ENCODE measurements around the gene TBX1. TPM values are rescaled to one million over a fixed set of nuclear protein-coding genes. Genes with fewer than 3 reads are reported as not detected.

Gene TBX1
- total RNA-seq, 1 donor from 2014 or later = 6.8 TPM

- Mint-ChIP-seq H3K4me1 (ENCODE audit: low read depth, unreplicated experiment) (no peaks in the 10 kb centered on the region), H3K27ac (ENCODE audit: unreplicated experiment) (no peak overlapping the region), H3K9me3 (ENCODE audit: unreplicated experiment) (peaks cover 22% of the 10 kb centered on the region), H3K4me3 (ENCODE audit: unreplicated experiment) (no peak overlapping the region), H3K36me3 (ENCODE audit: low read depth, unreplicated experiment) (peaks cover 34% of the 10 kb centered on the region), H3K27me3 (ENCODE audit: low read depth, unreplicated experiment) (no peaks in the 10 kb centered on the region)
- H3K9ac ChIP-seq (ENCODE audit: low read length) = no peak overlapping the region
- no peak overlapping the region for H3K27ac ChIP-seq (ENCODE audit: low read depth, low read length)
- no peak overlapping the region for H2AFZ ChIP-seq (ENCODE audit: low read depth, low read length)
- no peaks in the 10 kb centered on the region for H3K36me3 ChIP-seq (ENCODE audit: insufficient read depth, low read length)
- FAIRE-seq (no peak), DNase-seq (ENCODE audit: low read depth) (no peak)
- H4K20me1 ChIP-seq (ENCODE audit: insufficient read depth, low read length) = no peaks in the 10 kb centered on the region
- no peaks in the 10 kb centered on the region for H3K79me2 ChIP-seq (ENCODE audit: insufficient read depth, low read length)
- no peaks in the 10 kb centered on the region for H3K27me3 ChIP-seq (ENCODE audit: insufficient read depth, low read length)
- H3K9me3 ChIP-seq (ENCODE audit: insufficient read depth, low read depth, low read length) = peaks cover 3% of the 10 kb centered on the region
- H3K4me2 ChIP-seq (ENCODE audit: low read length) = no peak overlapping the region
- H3K4me3 ChIP-seq (ENCODE audit: insufficient read depth, low read depth, low read length) = no peak overlapping the region
- no peaks in the 10 kb centered on the region for H3K4me1 ChIP-seq (ENCODE audit: insufficient read depth, low read length)
- TF ChIP-seq, protein P1, sequence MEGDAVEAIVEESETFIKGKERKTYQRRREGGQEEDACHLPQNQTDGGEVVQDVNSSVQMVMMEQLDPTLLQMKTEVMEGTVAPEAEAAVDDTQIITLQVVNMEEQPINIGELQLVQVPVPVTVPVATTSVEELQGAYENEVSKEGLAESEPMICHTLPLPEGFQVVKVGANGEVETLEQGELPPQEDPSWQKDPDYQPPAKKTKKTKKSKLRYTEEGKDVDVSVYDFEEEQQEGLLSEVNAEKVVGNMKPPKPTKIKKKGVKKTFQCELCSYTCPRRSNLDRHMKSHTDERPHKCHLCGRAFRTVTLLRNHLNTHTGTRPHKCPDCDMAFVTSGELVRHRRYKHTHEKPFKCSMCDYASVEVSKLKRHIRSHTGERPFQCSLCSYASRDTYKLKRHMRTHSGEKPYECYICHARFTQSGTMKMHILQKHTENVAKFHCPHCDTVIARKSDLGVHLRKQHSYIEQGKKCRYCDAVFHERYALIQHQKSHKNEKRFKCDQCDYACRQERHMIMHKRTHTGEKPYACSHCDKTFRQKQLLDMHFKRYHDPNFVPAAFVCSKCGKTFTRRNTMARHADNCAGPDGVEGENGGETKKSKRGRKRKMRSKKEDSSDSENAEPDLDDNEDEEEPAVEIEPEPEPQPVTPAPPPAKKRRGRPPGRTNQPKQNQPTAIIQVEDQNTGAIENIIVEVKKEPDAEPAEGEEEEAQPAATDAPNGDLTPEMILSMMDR (IDR thresholded peaks at IDR 0.05; ENCODE audit: insufficient read depth, low read depth, low read length) = no peak
- TF ChIP-seq EZH2 (IDR thresholded peaks at IDR 0.05; ENCODE audit: insufficient read depth, low read length) = no peak
Measured at GRCh38 chr22:19789406-19789805, 28.8 kb downstream of the TBX1 start.

DNA sequence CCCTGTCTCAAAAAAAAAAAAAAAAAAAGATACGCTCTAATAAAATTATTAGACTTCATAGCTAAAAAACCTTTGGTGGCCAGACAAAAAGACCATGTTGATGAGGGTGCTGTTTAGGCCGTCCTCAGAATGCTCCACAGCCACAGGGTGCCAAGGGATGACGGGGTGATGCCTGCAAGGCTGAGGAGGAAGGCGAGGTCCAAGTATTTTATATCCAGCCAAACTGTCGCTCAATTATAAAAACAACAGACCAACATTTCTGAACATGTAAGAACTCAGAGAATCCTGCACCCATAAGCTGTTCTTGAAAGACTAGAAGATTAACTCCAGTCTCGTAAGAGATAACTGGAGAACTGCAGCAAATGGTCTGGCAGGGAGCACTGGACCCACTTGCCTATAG is 29.2 kb downstream of the TBX1 start:
- Histone ChIP-seq H3K27me3 (ENCODE audit: insufficient read depth, low read length) (no peaks in the 10 kb centered on the region), H3K36me3 (ENCODE audit: insufficient read depth, low read length) (no peaks in the 10 kb centered on the region), H3K27ac (ENCODE audit: low read depth, low read length) (no peak overlapping the region), H3K9ac (ENCODE audit: low read length) (no peak overlapping the region), H3K9me3 (ENCODE audit: insufficient read depth, low read depth, low read length) (peaks cover 3% of the 10 kb centered on the region), H2AFZ (ENCODE audit: low read depth, low read length) (no peak overlapping the region), H3K4me1 (ENCODE audit: insufficient read depth, low read length) (no peaks in the 10 kb centered on the region), H3K79me2 (ENCODE audit: insufficient read depth, low read length) (no peaks in the 10 kb centered on the region), H3K4me3 (ENCODE audit: insufficient read depth, low read depth, low read length) (no peak overlapping the region), H3K4me2 (ENCODE audit: low read length) (no peak overlapping the region), H4K20me1 (ENCODE audit: insufficient read depth, low read length) (no peaks in the 10 kb centered on the region)
- Mint-ChIP-seq H3K4me3 (ENCODE audit: unreplicated experiment) (no peak overlapping the region), H3K9me3 (ENCODE audit: unreplicated experiment) (peaks cover 22% of the 10 kb centered on the region), H3K27me3 (ENCODE audit: low read depth, unreplicated experiment) (no peaks in the 10 kb centered on the region), H3K4me1 (ENCODE audit: low read depth, unreplicated experiment) (no peaks in the 10 kb centered on the region), H3K36me3 (ENCODE audit: low read depth, unreplicated experiment) (peaks cover 34% of the 10 kb centered on the region), H3K27ac (ENCODE audit: unreplicated experiment) (no peak overlapping the region)
- FAIRE-seq = no peak
- DNase-seq (ENCODE audit: low read depth) = no peak
- TF ChIP-seq, protein P1 (IDR thresholded peaks at IDR 0.05; ENCODE audit: insufficient read depth, low read depth, low read length) = no peak
- no peak for TF ChIP-seq EZH2 (IDR thresholded peaks at IDR 0.05; ENCODE audit: insufficient read depth, low read length)

GRCh38 chr22:19791243-19791642 is 30.7 kb downstream of the TBX1 start:
- no peak overlapping the region for H3K27ac Mint-ChIP-seq (ENCODE audit: unreplicated experiment)
- Histone ChIP-seq H3K4me2 (ENCODE audit: low read length) (no peak overlapping the region), H3K4me1 (ENCODE audit: insufficient read depth, low read length) (no peaks in the 10 kb centered on the region), H4K20me1 (ENCODE audit: insufficient read depth, low read length) (no peaks in the 10 kb centered on the region), H3K36me3 (ENCODE audit: insufficient read depth, low read length) (no peaks in the 10 kb centered on the region), H3K27ac (ENCODE audit: low read depth, low read length) (no peak overlapping the region), H3K27me3 (ENCODE audit: insufficient read depth, low read length) (no peaks in the 10 kb centered on the region), H3K79me2 (ENCODE audit: insufficient read depth, low read length) (no peaks in the 10 kb centered on the region), H2AFZ (ENCODE audit: low read depth, low read length) (no peak overlapping the region), H3K4me3 (ENCODE audit: insufficient read depth, low read depth, low read length) (no peak overlapping the region), H3K9ac (ENCODE audit: low read length) (no peak overlapping the region), H3K9me3 (ENCODE audit: insufficient read depth, low read depth, low read length) (peaks cover 3% of the 10 kb centered on the region)
- FAIRE-seq = no peak
- no peak for DNase-seq (ENCODE audit: low read depth)
- H3K27me3 Mint-ChIP-seq (ENCODE audit: low read depth, unreplicated experiment) = no peaks in the 10 kb centered on the region
- peaks cover 33% of the 10 kb centered on the region for H3K36me3 Mint-ChIP-seq (ENCODE audit: low read depth, unreplicated experiment)
- no peak overlapping the region for H3K4me3 Mint-ChIP-seq (ENCODE audit: unreplicated experiment)
- H3K9me3 Mint-ChIP-seq (ENCODE audit: unreplicated experiment) = peaks cover 22% of the 10 kb centered on the region
- no peaks in the 10 kb centered on the region for H3K4me1 Mint-ChIP-seq (ENCODE audit: low read depth, unreplicated experiment)
- TF ChIP-seq EZH2 (IDR thresholded peaks at IDR 0.05; ENCODE audit: insufficient read depth, low read length) = no peak
- TF ChIP-seq, protein P1 (IDR thresholded peaks at IDR 0.05; ENCODE audit: insufficient read depth, low read depth, low read length) = no peak

Data from astrocyte (in vitro differentiated cells and primary cell).